NCI-H1436 treated with DMSO at 0.1 percent for 48 hours (cell line): ENCODE results near the gene NOS3.

Source experiments
- DNase-seq: peaks from one replicate; lab custom pipeline; 2025; lab: John Stamatoyannopoulos, UW

Gene NOS3

GRCh38 chr7:150952331-150953050 lies 38.3 kb upstream of the NOS3 start:
- no peak for DNase-seq

- no peak for DNase-seq
Measured at GRCh38 chr7:150953061-150953997, 37.5 kb upstream of the NOS3 start.

GRCh38 chr7:150954201-150954985 lies 36.4 kb upstream of the NOS3 start:
- no peak for DNase-seq

- DNase-seq = no peak
Measured at GRCh38 chr7:150954986-150955518, 35.8 kb upstream of the NOS3 start.

- DNase-seq = no peak
Measured at GRCh38 chr7:150955519-150956394, 35.1 kb upstream of the NOS3 start.

GRCh38 chr7:150956395-150957132 lies 34.3 kb upstream of the NOS3 start:
- no peak for DNase-seq

- DNase-seq = no peak
Measured at GRCh38 chr7:150957133-150958020, 33.4 kb upstream of the NOS3 start.

- no peak for DNase-seq
Measured at GRCh38 chr7:150958062-150958552, 32.7 kb upstream of the NOS3 start.

- no peak for DNase-seq
Measured at GRCh38 chr7:150958597-150958996, 32.2 kb upstream of the NOS3 start.

- no peak for DNase-seq
Measured at GRCh38 chr7:150959081-150959480, 31.7 kb upstream of the NOS3 start.

- no peak for DNase-seq
Measured at GRCh38 chr7:150959739-150960734, 30.8 kb upstream of the NOS3 start.

GRCh38 chr7:150961510-150962289 lies 29.1 kb upstream of the NOS3 start:
- no peak for DNase-seq

- no peak for DNase-seq
Measured at GRCh38 chr7:150962290-150962552, 28.6 kb upstream of the NOS3 start.

- no peak for DNase-seq
Measured at GRCh38 chr7:150962553-150963399, 28.0 kb upstream of the NOS3 start.

GRCh38 chr7:150963707-150964559 lies 26.9 kb upstream of the NOS3 start:
- DNase-seq = no peak
